SU-DHL-6 (cell line): ENCODE data around the gene ANK3.
A peak's percentile ranks its signal among the peaks of the same experiment; 100 is the strongest.

ENCODE experiments used
- H2AFZ ChIP-seq: fragments of 200-600 bp; sonication (generic); 2 replicates; pipeline ENCODE4 v1.6.1; 2014; ENCODE audit warnings: low read depth, mild to moderate bottlenecking, moderate library complexity, mixed read lengths, antibody characterized with exemption, low read length; ENCODE audit not compliant: severe bottlenecking
- H3F3A ChIP-seq: fragments of 200-600 bp; shearing (Covaris generic); 2 replicates; pipeline ENCODE4 v1.6.0; 2016; ENCODE audit warnings: antibody characterized with exemption, mild to moderate bottlenecking; ENCODE audit not compliant: insufficient read depth
- H3K27ac ChIP-seq: fragments of 200-600 bp; sonication (generic); 2 replicates; pipeline ENCODE4 v1.5.1; 2016; ENCODE audit warnings: low read depth, mild to moderate bottlenecking, low read length, moderate library complexity, mixed read lengths
- H3K27me3 ChIP-seq: fragments of 200-600 bp; sonication (generic), shearing (Covaris generic); 2 replicates; pipeline ENCODE4 v1.6.0; 2014; ENCODE audit warnings: mild to moderate bottlenecking, low read length
- H3K36me3 ChIP-seq: fragments of 200-600 bp; sonication (generic); 2 replicates; pipeline ENCODE4 v1.6.1; 2014; ENCODE audit warnings: mild to moderate bottlenecking, low read length, mixed read lengths
- H3K4me2 ChIP-seq: fragments of 300-600, 200-600 bp; shearing (Covaris generic), sonication (generic); 2 replicates; pipeline ENCODE4 v1.6.0; 2014; ENCODE audit warnings: low read length, low read depth, mild to moderate bottlenecking; ENCODE audit not compliant: poor library complexity, severe bottlenecking
- H3K4me3 ChIP-seq: fragments of 200-600 bp; sonication (generic); 2 replicates; pipeline ENCODE4 v1.5.1; 2014; ENCODE audit warnings: antibody characterized with exemption, low read length, mild to moderate bottlenecking, mixed read lengths; ENCODE audit not compliant: insufficient read depth, poor library complexity, severe bottlenecking
- H3K79me2 ChIP-seq: fragments of 200-600 bp; sonication (generic); 2 replicates; pipeline ENCODE4 v1.6.1; 2014; ENCODE audit warnings: mild to moderate bottlenecking, low read length, moderate library complexity; ENCODE audit not compliant: insufficient read depth
- H3K9ac ChIP-seq: fragments of 200-600 bp; sonication (generic); 2 replicates; pipeline ENCODE4 v1.7.0; 2014; ENCODE audit warnings: mild to moderate bottlenecking, low read length
- H3K9me2 ChIP-seq: fragments of 200-600 bp; sonication (generic); replicated peaks from 2 replicates; pipeline ENCODE4 v1.6.1; 2014; ENCODE audit warnings: low read length; ENCODE audit not compliant: insufficient read depth
- H3K9me3 ChIP-seq: fragments of 200-600 bp; sonication (generic); 2 replicates; pipeline ENCODE4 v1.6.1; 2014; ENCODE audit warnings: low read length, mixed read lengths; ENCODE audit not compliant: insufficient read depth
- H4K20me1 ChIP-seq: fragments of 200-600 bp; sonication (generic); 2 replicates; pipeline ENCODE4 v1.6.1; 2014; ENCODE audit warnings: low read depth, mild to moderate bottlenecking, antibody characterized with exemption, low read length, moderate library complexity, mixed read lengths
- CTCF ChIP-seq: fragments of 200-600 bp; sonication (generic); IDR thresholded peaks from one replicate; pipeline ENCODE4 v1.5.1; 2017; ENCODE audit warnings: antibody characterized with exemption, mild to moderate bottlenecking, low read length, moderate library complexity; ENCODE audit not compliant: insufficient read depth, poor library complexity, severe bottlenecking
- EZH2phosphoT487 ChIP-seq: fragments of 200-600 bp; sonication (generic), shearing (Covaris generic); conservative IDR thresholded peaks from 2 replicates; pipeline ENCODE4 v1.6.1; 2018; ENCODE audit warnings: mild to moderate bottlenecking, antibody characterized with exemption, low read length, moderate library complexity, mixed read lengths

Gene ANK3

GRCh38 chr10:60101821-60102220, 287.9 kb downstream of the ANK3 start:
- Histone ChIP-seq H3K27ac (no peak overlapping the region), H3K9me3 (no peaks in the 10 kb centered on the region), H3F3A (no peaks in the 10 kb centered on the region), H2AFZ (no peak overlapping the region), H3K9me2 (no peaks in the 10 kb centered on the region), H3K4me2 (no peak overlapping the region), H3K9ac (no peak overlapping the region), H3K27me3 (no peaks in the 10 kb centered on the region), H4K20me1 (no peaks in the 10 kb centered on the region), H3K4me3 (no peak overlapping the region), H3K36me3 (peaks cover 13% of the 10 kb centered on the region; the same call in 1 of the 2 replicates), H3K79me2 (no peaks in the 10 kb centered on the region)
- no peak for TF ChIP-seq CTCF
- TF ChIP-seq EZH2phosphoT487: no peak

- Histone ChIP-seq H4K20me1 (no peaks in the 10 kb centered on the region), H3K79me2 (no peaks in the 10 kb centered on the region), H3F3A (no peaks in the 10 kb centered on the region), H3K9ac (no peak overlapping the region), H2AFZ (no peak overlapping the region), H3K9me3 (no peaks in the 10 kb centered on the region), H3K4me2 (no peak overlapping the region), H3K9me2 (no peaks in the 10 kb centered on the region), H3K4me3 (no peak overlapping the region), H3K27me3 (no peaks in the 10 kb centered on the region), H3K27ac (no peak overlapping the region), H3K36me3 (peaks cover 6% of the 10 kb centered on the region; the same call in 1 of the 2 replicates)
- TF ChIP-seq CTCF (peak; percentile 76), EZH2phosphoT487 (no peak)
These were observed 289.5 kb downstream of the ANK3 start for GRCh38 chr10:60099998-60100747.

- TF ChIP-seq CTCF (peak; percentile 37), EZH2phosphoT487 (no peak)
- Histone ChIP-seq H3K79me2 (no peaks in the 10 kb centered on the region), H3K36me3 (no peaks in the 10 kb centered on the region), H3K27ac (no peak overlapping the region), H2AFZ (no peak overlapping the region), H3K9me2 (no peaks in the 10 kb centered on the region), H3F3A (no peaks in the 10 kb centered on the region), H3K9me3 (no peaks in the 10 kb centered on the region), H3K9ac (no peak overlapping the region), H3K27me3 (no peaks in the 10 kb centered on the region), H3K4me2 (no peak overlapping the region), H3K4me3 (no peak overlapping the region), H4K20me1 (no peaks in the 10 kb centered on the region)
These were observed 290.7 kb downstream of the ANK3 start for GRCh38 chr10:60098677-60099601.
